GF-D8 (cell line): ENCODE results near the gene SLC16A4.

Experiments
- DNase-seq: peaks from one replicate; lab custom pipeline; 2025; lab: John Stamatoyannopoulos, UW

The SLC16A4 gene

GRCh38 chr1:110326826-110327225, 64.0 kb downstream of the SLC16A4 start:
- no peak for DNase-seq

- no peak for DNase-seq
Measured at GRCh38 chr1:110324667-110325066, 66.2 kb downstream of the SLC16A4 start.

GRCh38 chr1:110321846-110322245, 69.0 kb downstream of the SLC16A4 start:
- no peak for DNase-seq

- no peak for DNase-seq
Measured at GRCh38 chr1:110321045-110321444, 69.8 kb downstream of the SLC16A4 start.

GRCh38 chr1:110320168-110320518, 70.7 kb downstream of the SLC16A4 start:
- no peak for DNase-seq

GRCh38 chr1:110319332-110320167, 71.3 kb downstream of the SLC16A4 start:
- no peak for DNase-seq

GRCh38 chr1:110318046-110318445, 72.8 kb downstream of the SLC16A4 start:
- no peak for DNase-seq

- no peak for DNase-seq
Measured at GRCh38 chr1:110316735-110317134, 74.1 kb downstream of the SLC16A4 start.
